A673 (cell line): ENCODE data around the gene CPZ. TPM values are rescaled to one million over a fixed set of nuclear protein-coding genes. Genes with fewer than 3 reads are reported as not detected.

ENCODE experiments used
- BruUV-seq: library from RNA; stranded (reverse); fragments of 400-500 nt; replicated peaks from 2 replicates; lab custom pipeline; 2021; lab: Mats Ljungman, UMichigan
- CTCF ChIA-PET: fragments of 300-600 bp; sonication (Branson Sonifier 250); formaldehyde crosslinking; loops from one replicate; lab custom pipeline; 2022; ENCODE audit warnings: antibody characterized with exemption; lab: Charles Lee
- POLR2A ChIA-PET: fragments of 300-600 bp; sonication (Branson Sonifier 250); formaldehyde crosslinking; loops from one replicate; lab custom pipeline; 2022; ENCODE audit warnings: antibody characterized with exemption; ENCODE audit not compliant: low non-redundant PET; lab: Charles Lee
- DNase-seq: peaks from one replicate; pipeline ENCODE4 v3.0.0-alpha.2; 2015; ENCODE audit warnings: low spot score
- H3K27ac ChIP-seq: fragments of 200-600 bp; sonication (generic); 2 replicates; pipeline ENCODE4 v1.5.1; 2016; ENCODE audit warnings: mixed run types, low read depth, mild to moderate bottlenecking, mixed read lengths, antibody characterized with exemption, low read length; ENCODE audit not compliant: poor library complexity, severe bottlenecking
- H3K27me3 ChIP-seq: fragments of 200-600 bp; sonication (generic); replicated peaks from 2 replicates; pipeline ENCODE4 v1.6.1; 2017; ENCODE audit warnings: mixed run types, low read depth, mild to moderate bottlenecking, mixed read lengths, antibody characterized with exemption, low read length; ENCODE audit not compliant: insufficient read depth, poor library complexity
- H3K36me3 ChIP-seq: fragments of 200-600 bp; sonication (generic); 2 replicates; pipeline ENCODE4 v1.6.1; 2016; ENCODE audit warnings: mixed run types, mild to moderate bottlenecking, mixed read lengths, antibody characterized with exemption, low read length; ENCODE audit not compliant: insufficient read depth, poor library complexity, severe bottlenecking
- H3K4me1 ChIP-seq: fragments of 200-600 bp; sonication (generic); 2 replicates; pipeline ENCODE4 v1.6.1; 2017; ENCODE audit warnings: mixed run types, mild to moderate bottlenecking, mixed read lengths, antibody characterized with exemption, low read length; ENCODE audit not compliant: insufficient read depth, poor library complexity, severe bottlenecking
- H3K4me3 ChIP-seq: fragments of 200-600 bp; sonication (generic); 2 replicates; pipeline ENCODE4 v1.5.1; 2016; ENCODE audit warnings: low read depth, mixed run types, mild to moderate bottlenecking, mixed read lengths, low read length; ENCODE audit not compliant: poor library complexity, severe bottlenecking
- H3K9me3 ChIP-seq: fragments of 200-600 bp; sonication (generic); 2 replicates; pipeline ENCODE4 v1.6.1; 2016; ENCODE audit warnings: mixed run types, low read depth, mild to moderate bottlenecking, mixed read lengths, antibody characterized with exemption, low read length; ENCODE audit not compliant: poor library complexity, severe bottlenecking
- CTCF ChIP-seq: fragments of 300-800, 200-600 bp; sonication (generic); conservative IDR thresholded peaks from 2 replicates; pipeline ENCODE4 v1.5.1; 2017; ENCODE audit warnings: low read depth, mild to moderate bottlenecking, antibody characterized with exemption, low read length, moderate library complexity, mixed read lengths
- EZH2 ChIP-seq: fragments of 200-600 bp; sonication (generic); IDR thresholded peaks from 2 replicates; pipeline ENCODE4 v1.6.1; 2017; ENCODE audit warnings: borderline replicate concordance, low read depth, mild to moderate bottlenecking, mixed read lengths, antibody characterized with exemption, low read length; ENCODE audit not compliant: poor library complexity, severe bottlenecking
- intact Hi-C: fragments of 100-400 bp; cut with micrococcal nuclease; formaldehyde crosslinking; loops from one replicate; pipeline ENCODE4 v1.10.0; 2022; ENCODE audit not compliant: unreplicated experiment
- total RNA-seq: library from RNA; stranded (reverse); gene quantifications from 2 replicates; pipeline ENCODE4 v1.2.3, GENCODE V29; 2021

CPZ gene
- total RNA-seq, 1 experiment from 2014 or later: 0.34 TPM

GRCh38 chr4:8585721-8586212 is 6.8 kb upstream of the CPZ start:
- no peaks in the 10 kb centered on the region for H3K4me1 ChIP-seq
- no peak for DNase-seq
- no peak overlapping the region for H3K4me3 ChIP-seq
- ChIA-PET CTCF (no interaction called here), POLR2A (no interaction called here)
- intact Hi-C loops: no loop called here
- no peak overlapping the region for H3K27ac ChIP-seq
- peaks cover 67% of the 10 kb centered on the region for H3K27me3 ChIP-seq
- no TSS peak for BruUV-seq
- TF ChIP-seq EZH2 (no peak), CTCF (no peak)
- H3K9me3 ChIP-seq: no peaks in the 10 kb centered on the region
- H3K36me3 ChIP-seq: no peaks in the 10 kb centered on the region

- H3K27ac ChIP-seq: no peak overlapping the region
- ChIA-PET CTCF (no interaction called here), POLR2A (no interaction called here)
- intact Hi-C loops: no loop called here
- H3K4me1 ChIP-seq: no peaks in the 10 kb centered on the region
- no peaks in the 10 kb centered on the region for H3K36me3 ChIP-seq
- no peaks in the 10 kb centered on the region for H3K9me3 ChIP-seq
- TF ChIP-seq CTCF (no peak), EZH2 (no peak)
- DNase-seq: no peak
- no TSS peak for BruUV-seq
- peaks cover 65% of the 10 kb centered on the region for H3K27me3 ChIP-seq
- no peak overlapping the region for H3K4me3 ChIP-seq
These were observed 6.3 kb upstream of the CPZ start for GRCh38 chr4:8586246-8586645.

- CTCF ChIA-PET: no interaction called here
- intact Hi-C loops: no loop called here
These were observed 5.7 kb upstream of the CPZ start for GRCh38 chr4:8586671-8587468.

More at GRCh38 chr4:8586671-8587468, 5.7 kb upstream of the CPZ start:
- peaks cover 68% of the 10 kb centered on the region for H3K27me3 ChIP-seq
- no TSS peak for BruUV-seq
- no peak overlapping the region for H3K4me3 ChIP-seq
- no peak overlapping the region for H3K27ac ChIP-seq
- TF ChIP-seq CTCF: no peak
- no peak for DNase-seq
- POLR2A ChIA-PET: no interaction called here
- H3K36me3 ChIP-seq: no peaks in the 10 kb centered on the region
- no peaks in the 10 kb centered on the region for H3K9me3 ChIP-seq
- H3K4me1 ChIP-seq: no peaks in the 10 kb centered on the region
